ENCODE results near the gene MED1. TPM values are rescaled to one million over a fixed set of nuclear protein-coding genes. Genes with fewer than 3 reads are reported as not detected.

The MED1 gene
- total and polyA plus RNA-seq, 3 donors from 2014 or later: 31.1 to 32.8 (median 32.3) TPM

Other genes starting within 250 kb of the MED1 start
- gene STAC2, start 225.3 kb downstream of the MED1 start, total RNA-seq: under 1 TPM; 0.24 to 0.37 TPM
- gene STAC2, start 225.3 kb downstream of the MED1 start, polyA plus RNA-seq (ENCODE audit: insufficient read depth, low read depth, low replicate concordance): 1.1 TPM
- gene FBXL20, start 49.6 kb downstream of the MED1 start, total RNA-seq: 10 to 100 TPM; 62.5 to 67.5 TPM
- 29.7 TPM for gene FBXL20, start 49.6 kb downstream of the MED1 start, polyA plus RNA-seq (ENCODE audit: insufficient read depth, low read depth, low replicate concordance)
- 100 to 1,000 TPM; 103 to 113 TPM for gene CDK12, start 10.2 kb upstream of the MED1 start, total RNA-seq
- gene CDK12, start 10.2 kb upstream of the MED1 start, polyA plus RNA-seq (ENCODE audit: insufficient read depth, low read depth, low replicate concordance): 60.3 TPM
- under 1 TPM in 1 of 2 donors, not detected in 1; 0.19 TPM for gene NEUROD2, start 156.7 kb upstream of the MED1 start, total RNA-seq
- not detected for gene NEUROD2, start 156.7 kb upstream of the MED1 start, polyA plus RNA-seq (ENCODE audit: insufficient read depth, low read depth, low replicate concordance)
- gene PPP1R1B, start 175.7 kb upstream of the MED1 start, total RNA-seq: 10 to 100 TPM; 22.4 to 24.3 TPM
- gene PPP1R1B, start 175.7 kb upstream of the MED1 start, polyA plus RNA-seq (ENCODE audit: insufficient read depth, low read depth, low replicate concordance): 63.1 TPM
- 100 to 1,000 TPM; 265 to 352 TPM for gene STARD3, start 185.9 kb upstream of the MED1 start, total RNA-seq
- gene STARD3, start 185.9 kb upstream of the MED1 start, polyA plus RNA-seq (ENCODE audit: insufficient read depth, low read depth, low replicate concordance): 102 TPM
- gene TCAP, start 214.1 kb upstream of the MED1 start, total RNA-seq: 1 to 10 TPM; 3.0 to 6.0 TPM
- gene TCAP, start 214.1 kb upstream of the MED1 start, polyA plus RNA-seq (ENCODE audit: insufficient read depth, low read depth, low replicate concordance): 49.8 TPM
- 1 to 10 TPM; 2.6 to 2.7 TPM for gene PNMT, start 217.2 kb upstream of the MED1 start, total RNA-seq
- 2.9 TPM for gene PNMT, start 217.2 kb upstream of the MED1 start, polyA plus RNA-seq (ENCODE audit: insufficient read depth, low read depth, low replicate concordance)
- 10 to 100 TPM; 28.6 to 37.4 TPM for gene PGAP3, start 236.8 kb upstream of the MED1 start, total RNA-seq
- gene PGAP3, start 236.8 kb upstream of the MED1 start, polyA plus RNA-seq (ENCODE audit: insufficient read depth, low read depth, low replicate concordance): 21.1 TPM
- 10 to 100 TPM; 32.1 to 40.0 TPM for gene ERBB2, start 248.8 kb upstream of the MED1 start, total RNA-seq
- 32.1 TPM for gene ERBB2, start 248.8 kb upstream of the MED1 start, polyA plus RNA-seq (ENCODE audit: insufficient read depth, low read depth, low replicate concordance)